IMR-90 (cell line): ENCODE measurements around the gene ZFAND5. TPM values are rescaled to one million over a fixed set of nuclear protein-coding genes. Genes with fewer than 3 reads are reported as not detected.

Experiments
- ATAC-seq: fragments of 200-7000 bp; cut with Tn5 transposase; 2 replicates; pipeline ENCODE4 v1.9.1; 2020; ENCODE audit warnings: low read depth, mild to moderate bottlenecking, moderate library complexity
- BruUV-seq: library from RNA; stranded (reverse); fragments of 400-500 nt; replicated peaks from 2 replicates; lab custom pipeline; 2021; lab: Mats Ljungman, UMichigan
- CTCF ChIA-PET: fragments of 300-600 bp; formaldehyde crosslinking; extraction: SDS; loops from one replicate; lab custom pipeline; 2021; ENCODE audit warnings: antibody characterized with exemption; lab: Yijun Ruan, JAX
- POLR2A ChIA-PET: fragments of 300-600 bp; sonication (Branson Sonifier 250); formaldehyde crosslinking; loops from one replicate; lab custom pipeline; 2022; ENCODE audit warnings: antibody characterized with exemption; ENCODE audit not compliant: unreplicated experiment; lab: Charles Lee
- DNase-seq: peaks from one replicate; pipeline ENCODE4 v3.0.0; 2013
- H2AFZ ChIP-seq: replicated peaks from 2 replicates; pipeline ENCODE3; 2013; ENCODE audit warnings: low read length, mild to moderate bottlenecking; ENCODE audit not compliant: poor library complexity
- H2AK5ac ChIP-seq: 2 replicates; pipeline ENCODE4 v1.6.1; 2013; ENCODE audit warnings: low read depth, low read length, inconsistent platforms
- H2AK9ac ChIP-seq: replicated peaks from 2 replicates; pipeline ENCODE3; 2013; ENCODE audit warnings: mild to moderate bottlenecking, low read depth, low read length, moderate library complexity; ENCODE audit not compliant: poor library complexity
- H2BK120ac ChIP-seq: 2 replicates; pipeline ENCODE4 v1.6.1; 2013; ENCODE audit warnings: low read depth, low read length, inconsistent platforms
- H2BK15ac ChIP-seq: 3 replicates; pipeline ENCODE4 v1.6.1; 2013; ENCODE audit warnings: low read depth, low read length, inconsistent platforms
- H2BK20ac ChIP-seq: 2 replicates; pipeline ENCODE4 v1.6.1; 2013; ENCODE audit warnings: low read depth, mild to moderate bottlenecking, inconsistent platforms, low read length, moderate library complexity
- H2BK5ac ChIP-seq: 2 replicates; pipeline ENCODE4 v1.6.1; 2013; ENCODE audit warnings: mild to moderate bottlenecking, low read depth, low read length, inconsistent platforms; ENCODE audit not compliant: poor library complexity, severe bottlenecking
- H3K14ac ChIP-seq: replicated peaks from 2 replicates; pipeline ENCODE4 v1.6.1; 2013; ENCODE audit warnings: low read depth, low read length, inconsistent platforms
- H3K18ac ChIP-seq: 2 replicates; pipeline ENCODE4 v1.6.1; 2013; ENCODE audit warnings: low read depth, low read length, control low read depth
- H3K23ac ChIP-seq: 2 replicates; pipeline ENCODE4 v1.6.1; 2013; ENCODE audit warnings: low read depth, low read length, inconsistent platforms
- H3K27ac ChIP-seq: 2 replicates; pipeline ENCODE4 v1.5.1; 2013; ENCODE audit warnings: mild to moderate bottlenecking, control low read depth, low read length; ENCODE audit not compliant: insufficient read depth
- H3K27me3 ChIP-seq: 2 replicates; pipeline ENCODE4 v1.6.1; 2013; ENCODE audit warnings: low read length; ENCODE audit not compliant: control insufficient read depth, insufficient read depth
- H3K36me3 ChIP-seq: 2 replicates; pipeline ENCODE4 v1.6.1; 2013; ENCODE audit warnings: low read length, mixed read lengths; ENCODE audit not compliant: control insufficient read depth, insufficient read depth
- H3K4ac ChIP-seq: 2 replicates; pipeline ENCODE4 v1.6.1; 2013; ENCODE audit warnings: low read depth, low read length, inconsistent platforms
- H3K4me1 ChIP-seq: 2 replicates; pipeline ENCODE4 v1.6.1; 2013; ENCODE audit warnings: low read length, mixed read lengths; ENCODE audit not compliant: control insufficient read depth, insufficient read depth
- H3K4me2 ChIP-seq: 2 replicates; pipeline ENCODE4 v1.6.1; 2013; ENCODE audit warnings: low read depth, mild to moderate bottlenecking, control low read depth, low read length, moderate library complexity
- H3K4me3 ChIP-seq: 2 replicates; pipeline ENCODE4 v1.5.1; 2013; ENCODE audit warnings: low read depth, mild to moderate bottlenecking, control low read depth, low read length, moderate library complexity; ENCODE audit not compliant: insufficient read depth
- H3K56ac ChIP-seq: 2 replicates; pipeline ENCODE4 v1.6.1; 2013; ENCODE audit warnings: low read length, inconsistent platforms; ENCODE audit not compliant: insufficient read depth; ENCODE audit errors: extremely low read depth
- H3K79me1 ChIP-seq, 2 experiments: 2 replicates each; pipeline ENCODE4 v1.6.1; 2013; ENCODE audit warnings: low read length in 2 of 2, inconsistent platforms in 1 of 2, low read depth in 1 of 2
- H3K9ac ChIP-seq: 2 replicates; pipeline ENCODE4 v1.6.1; 2013; ENCODE audit warnings: low read depth, low read length, control low read depth
- H3K9me1 ChIP-seq: 2 replicates; pipeline ENCODE4 v1.6.1; 2013; ENCODE audit warnings: low read length, inconsistent platforms; ENCODE audit not compliant: insufficient read depth
- H3K9me3 ChIP-seq: 2 replicates; pipeline ENCODE4 v1.6.1; 2013; ENCODE audit warnings: low read length; ENCODE audit not compliant: control insufficient read depth, insufficient read depth
- H4K20me1 ChIP-seq: 2 replicates; pipeline ENCODE4 v1.6.1; 2013; ENCODE audit warnings: low read length, inconsistent platforms; ENCODE audit not compliant: insufficient read depth
- H4K5ac ChIP-seq: 2 replicates; pipeline ENCODE4 v1.6.1; 2013; ENCODE audit warnings: mild to moderate bottlenecking, low read depth, low read length, control low read depth
- H4K8ac ChIP-seq, 2 experiments: 2 replicates each; pipeline ENCODE4 v1.6.1; 2013; ENCODE audit warnings: low read depth in 2 of 2, low read length in 2 of 2, control low read depth in 1 of 2, inconsistent platforms in 1 of 2
- H4K91ac ChIP-seq: 2 replicates; pipeline ENCODE4 v1.6.1; 2013; ENCODE audit warnings: low read depth, low read length, inconsistent platforms; ENCODE audit not compliant: insufficient read depth
- CEBPB ChIP-seq: IDR thresholded peaks from 2 replicates; pipeline ENCODE4 v1.6.1; 2012; ENCODE audit warnings: low read depth, low read length, improper control_type of control experiment
- CHD1 ChIP-seq: IDR thresholded peaks from 2 replicates; pipeline ENCODE4 v1.6.1; 2012; ENCODE audit warnings: low read depth, low read length, improper control_type of control experiment
- CTCF ChIP-seq: conservative IDR thresholded peaks from 2 replicates; pipeline ENCODE4 v1.5.1; 2012; ENCODE audit warnings: mild to moderate bottlenecking, low read depth, low read length, improper control_type of control experiment
- ELK1 ChIP-seq: fragments of 150-350 bp; IDR thresholded peaks from 2 replicates; pipeline ENCODE4 v1.6.1; 2016; ENCODE audit warnings: low read depth, mild to moderate bottlenecking, low read length, moderate library complexity, borderline replicate concordance
- FOS ChIP-seq: fragments of 150-350 bp; IDR thresholded peaks from 2 replicates; pipeline ENCODE4 v1.6.1; 2016; ENCODE audit warnings: low read depth, low read length
- MAZ ChIP-seq: IDR thresholded peaks from 2 replicates; pipeline ENCODE4 v1.6.1; 2012; ENCODE audit warnings: low read depth, mild to moderate bottlenecking, low read length, improper control_type of control experiment, moderate library complexity, borderline replicate concordance
- MXI1 ChIP-seq: IDR thresholded peaks from 2 replicates; pipeline ENCODE4 v1.6.1; 2012; ENCODE audit warnings: low read depth, mild to moderate bottlenecking, low read length, moderate library complexity, borderline replicate concordance
- NFE2L2 ChIP-seq: fragments of 150-350 bp; IDR thresholded peaks from 2 replicates; pipeline ENCODE4 v1.6.1; 2016; ENCODE audit warnings: low read depth, mild to moderate bottlenecking, low read length
- POLR2A ChIP-seq: IDR thresholded peaks from 2 replicates; pipeline ENCODE4 v1.6.1; 2012; ENCODE audit warnings: mild to moderate bottlenecking, low read depth, low read length
- RCOR1 ChIP-seq: IDR thresholded peaks from 2 replicates; pipeline ENCODE4 v1.6.1; 2012; ENCODE audit warnings: mild to moderate bottlenecking, low read length, improper control_type of control experiment; ENCODE audit not compliant: insufficient replicate concordance
- RFX5 ChIP-seq: IDR thresholded peaks from 2 replicates; pipeline ENCODE4 v1.8.0; 2012; ENCODE audit warnings: low read depth, mild to moderate bottlenecking, low read length, moderate library complexity
- SMC3 ChIP-seq: fragments of 150-350 bp; IDR thresholded peaks from 2 replicates; pipeline ENCODE4 v1.6.1; 2016; ENCODE audit warnings: low read depth, mild to moderate bottlenecking, antibody characterized with exemption, low read length, moderate library complexity
- USF2 ChIP-seq: fragments of 150-350 bp; IDR thresholded peaks from 2 replicates; pipeline ENCODE4 v1.6.1; 2017; ENCODE audit warnings: mild to moderate bottlenecking, antibody characterized with exemption, low read length, low read depth
- WGBS, 2 experiments: methylation state at CpG; one replicate each; pipeline versions ENCODE4 v1.1.5 to v1.1.7; 2013; ENCODE audit warnings: missing lambda C conversion rate in 2 of 2; ENCODE audit not compliant: insufficient read length in 1 of 2; ENCODE audit errors: extremely low coverage in 2 of 2; 5-methylcytosine and 5-hydroxymethylcytosine counted together
- dilution Hi-C: fragments of 300-500 bp; cut with HindIII; formaldehyde crosslinking; loops from one replicate; pipeline ENCODE4 v1.14.3; 2018; ENCODE audit warnings: low sequenced_read_pairs; ENCODE audit not compliant: unreplicated experiment
- in situ Hi-C: fragments of 300-500 bp; cut with MboI; formaldehyde crosslinking; loops from 3 replicates; pipeline ENCODE4 v1.14.3; 2019; ENCODE audit warnings: low sequenced_read_pairs, inconsistent platforms, mixed read lengths
- intact Hi-C: fragments of 100-400 bp; cut with micrococcal nuclease; formaldehyde crosslinking; loops from 2 replicates; pipeline ENCODE4 v1.10.0; 2022
- polyA plus RNA-seq, 3 experiments: library from polyadenylated mRNA; depleted of rRNA; stranded (reverse); fragments of >200 nt; gene quantifications; 2 replicates each; pipeline ENCODE4 v1.2.3, GENCODE V29; 2012; ENCODE audit warnings: low replicate concordance in 1 of 3
- total RNA-seq: library from RNA; depleted of rRNA; stranded (reverse); fragments of >200 nt; gene quantifications from 2 replicates; pipeline ENCODE4 v1.2.3, GENCODE V29; 2012

The ZFAND5 gene
- total and polyA plus RNA-seq, 2 of the 4 experiments (the other 2 are of a cell fraction): 35.8 to 85.2 TPM

GRCh38 chr9:72322259-72322658 is 42.7 kb downstream of the ZFAND5 start:
- H3K18ac ChIP-seq: no peak overlapping the region
- H3K27ac ChIP-seq: no peak overlapping the region
- DNase-seq (peak; percentile 30), ATAC-seq (peak; percentile 56)
- no peak overlapping the region for H4K5ac ChIP-seq
- H2BK5ac ChIP-seq: no peak overlapping the region
- no peak for TF ChIP-seq POLR2A
- TF ChIP-seq CEBPB: no peak
- no peak for TF ChIP-seq CTCF
- no peak for TF ChIP-seq ELK1
- TF ChIP-seq MAZ: no peak
- TF ChIP-seq MXI1: no peak
- TF ChIP-seq SMC3: no peak
- no peak for TF ChIP-seq CHD1
- TF ChIP-seq RCOR1: no peak
- no peak for TF ChIP-seq RFX5
- TF ChIP-seq NFE2L2: no peak
- TF ChIP-seq USF2: no peak
- no peak for TF ChIP-seq FOS
- no peaks in the 10 kb centered on the region for H4K20me1 ChIP-seq
- H3K9me1 ChIP-seq: no peaks in the 10 kb centered on the region
- H3K14ac ChIP-seq: no peak overlapping the region
- no peak overlapping the region for H2AK9ac ChIP-seq
- POLR2A ChIA-PET: no interaction called here
- H2AFZ ChIP-seq: no peak overlapping the region
- H3K9ac ChIP-seq: no peak overlapping the region
- H2BK15ac ChIP-seq: no peak overlapping the region
- dilution Hi-C loops (no loop called here), intact Hi-C loops (no loop called here), in situ Hi-C loops (no loop called here)
- CTCF ChIA-PET: no interaction called here
- H2AK5ac ChIP-seq: no peak overlapping the region
- no peak overlapping the region for H2BK120ac ChIP-seq
- H3K56ac ChIP-seq: no peak overlapping the region
- H3K36me3 ChIP-seq: no peaks in the 10 kb centered on the region
- H3K9me3 ChIP-seq: no peaks in the 10 kb centered on the region
- H3K4me2 ChIP-seq: no peak overlapping the region
- no peak overlapping the region for H4K91ac ChIP-seq
- H4K8ac ChIP-seq: no peak overlapping the region
- H3K4me1 ChIP-seq: 0 out of 2 replicates have a peak, but pooled peaks cover 1% of the 10 kb centered on the region
- H3K4ac ChIP-seq: no peak overlapping the region
- H3K79me1 ChIP-seq: no peaks in the 10 kb centered on the region
- H3K23ac ChIP-seq: no peak overlapping the region
- H3K27me3 ChIP-seq: no peaks in the 10 kb centered on the region; the same call in 1 of the 2 replicates
- H3K4me3 ChIP-seq: no peak overlapping the region
- no peak overlapping the region for H2BK20ac ChIP-seq
- BruUV-seq: no TSS peak
- 79% methylated on average over 2 of the region's 2 CpGs; no CpG with 5 or more reads in 1 of the 2 experiments for WGBS, 2 experiments
